B cell (primary cell): ENCODE data around the gene DUSP7. TPM values are rescaled to one million over a fixed set of nuclear protein-coding genes. Genes with fewer than 3 reads are reported as not detected.

Experiments used
- ATAC-seq: fragments of 200-7000 bp; cut with Tn5 transposase; one replicate; pipeline ENCODE4 v1.10.0; 2021; ENCODE audit warnings: low read depth, mild to moderate bottlenecking, moderate number of reproducible peaks, moderate library complexity
- CTCF ChIA-PET: fragments of 350-600 bp; sonication (Branson Sonifier 250); formaldehyde crosslinking; loops from one replicate; lab custom pipeline; 2021; ENCODE audit warnings: antibody characterized with exemption, inconsistent platforms; lab: Charles Lee
- POLR2A ChIA-PET: fragments of 350-600 bp; sonication (Branson Sonifier 250); formaldehyde crosslinking; loops from one replicate; lab custom pipeline; 2021; ENCODE audit warnings: antibody characterized with exemption; lab: Charles Lee
- DNase-seq: peaks from one replicate; pipeline ENCODE4 v3.0.0; 2013
- H2AFZ ChIP-seq: 2 replicates; pipeline ENCODE4 v1.6.1; 2012; ENCODE audit warnings: mild to moderate bottlenecking, low read depth, low read length; ENCODE audit not compliant: insufficient read depth, poor library complexity, severe bottlenecking
- H3K27ac ChIP-seq, 2 donors: 1 replicate in 1 of 2; 2 replicates in 1 of 2; pipeline ENCODE4 v1.5.1; 2012 to 2013; ENCODE audit warnings: low read length in 2 of 2, mild to moderate bottlenecking in 2 of 2, moderate library complexity in 1 of 2
- H3K27me3 ChIP-seq, 4 experiments: fragments of 200-600 bp in 1 of 4; sonication (generic) in 1 of 4; replicated peaks in 1 of 4; 1 replicate in 2 of 4; 2 replicates in 2 of 4; pipeline versions ENCODE4 v1.6.1 to v1.7.0; 2013 to 2016; ENCODE audit warnings: low read length in 3 of 4, mild to moderate bottlenecking in 2 of 4, mixed read lengths in 1 of 4, moderate library complexity in 1 of 4; ENCODE audit not compliant: insufficient read depth in 4 of 4, control insufficient read depth in 3 of 4; ENCODE audit errors: control extremely low read depth in 1 of 4
- H3K36me3 ChIP-seq, 2 experiments: replicated peaks in 1 of 2; 1 replicate in 1 of 2; 2 replicates in 1 of 2; pipeline versions ENCODE4 v1.6.1 to v1.7.1; 2013; ENCODE audit warnings: low read length in 1 of 2; ENCODE audit not compliant: insufficient read depth in 2 of 2, control insufficient read depth in 1 of 2; ENCODE audit errors: control extremely low read depth in 1 of 2, extremely low read depth in 1 of 2
- H3K4me1 ChIP-seq, 2 donors: fragments of 200-600 bp in 1 of 2; sonication (generic) in 1 of 2; 1 replicate in 1 of 2; 2 replicates in 1 of 2; pipeline versions ENCODE4 v1.5.1 to v1.6.1; 2013 to 2017; ENCODE audit warnings: low read length in 2 of 2; ENCODE audit not compliant: control insufficient read depth in 2 of 2, insufficient read depth in 2 of 2
- H3K4me2 ChIP-seq: replicated peaks from 2 replicates; pipeline ENCODE3; 2012; ENCODE audit warnings: mild to moderate bottlenecking, low read depth, low read length; ENCODE audit not compliant: poor library complexity, severe bottlenecking
- H3K4me3 ChIP-seq, 5 experiments: fragments of 200-600 bp in 1 of 5; sonication (generic) in 1 of 5; 1 replicate in 3 of 5; 2 replicates in 2 of 5; pipeline versions ENCODE4 v1.5.1 to v1.7.0; 2011 to 2016; ENCODE audit warnings: low read length in 4 of 5, mild to moderate bottlenecking in 4 of 5, low read depth in 2 of 5, control low read depth in 1 of 5, moderate library complexity in 1 of 5; ENCODE audit not compliant: insufficient read depth in 1 of 5; ENCODE audit errors: control extremely low read depth in 1 of 5, extremely low read depth in 1 of 5
- H3K79me2 ChIP-seq: fragments of 200-600 bp; sonication (generic); one replicate; pipeline ENCODE4 v1.6.0; 2016; ENCODE audit warnings: low read length; ENCODE audit not compliant: control insufficient read depth, insufficient read depth
- H3K9ac ChIP-seq: fragments of 200-600 bp; sonication (generic); 2 replicates; pipeline ENCODE4 v1.6.1; 2017; ENCODE audit warnings: mild to moderate bottlenecking, low read length, moderate library complexity
- H3K9me3 ChIP-seq, 3 donors: one replicate each; pipeline versions ENCODE4 v1.6.1 to v1.7.1; 2013; ENCODE audit warnings: low read length in 2 of 3; ENCODE audit not compliant: control insufficient read depth in 2 of 3, insufficient read depth in 1 of 3; ENCODE audit errors: control extremely low read depth in 1 of 3
- H4K20me1 ChIP-seq: 2 replicates; pipeline ENCODE4 v1.6.0; 2012; ENCODE audit warnings: mild to moderate bottlenecking, low read length; ENCODE audit not compliant: insufficient read depth, control insufficient read depth, poor library complexity, severe bottlenecking
- H3K27ac Mint-ChIP-seq: one replicate; pipeline ENCODE4 v1.8.0; 2021; ENCODE audit warnings: mixed read lengths
- H3K27me3 Mint-ChIP-seq: one replicate; pipeline ENCODE4 v1.8.0; 2021; ENCODE audit warnings: mixed read lengths
- H3K4me1 Mint-ChIP-seq: one replicate; pipeline ENCODE4 v1.8.0; 2021; ENCODE audit warnings: mixed read lengths
- H3K4me3 Mint-ChIP-seq: one replicate; pipeline ENCODE4 v1.8.0; 2021; ENCODE audit warnings: mixed read lengths
- H3K9me3 Mint-ChIP-seq: one replicate; pipeline ENCODE4 v1.8.0; 2022; ENCODE audit warnings: mixed read lengths; ENCODE audit not compliant: insufficient read depth
- CTCF ChIP-seq: fragments of 200-600 bp; IDR thresholded peaks from one replicate; pipeline ENCODE4 v1.8.0; 2022; ENCODE audit warnings: antibody characterized with exemption, mild to moderate bottlenecking
- EZH2 ChIP-seq: IDR thresholded peaks from 2 replicates; pipeline ENCODE4 v1.6.1; 2012; ENCODE audit warnings: borderline replicate concordance, low read depth, mild to moderate bottlenecking, moderate library complexity, low read length; ENCODE audit not compliant: insufficient read depth, poor library complexity, severe bottlenecking
- WGBS: methylation state at CpG from one replicate; pipeline ENCODE4 v1.1.5; 2013; ENCODE audit warnings: missing lambda C conversion rate; ENCODE audit not compliant: insufficient coverage; 5-methylcytosine and 5-hydroxymethylcytosine counted together
- intact Hi-C: fragments of 100-400 bp; cut with micrococcal nuclease; formaldehyde crosslinking; loops from one replicate; pipeline ENCODE4 v1.10.0; 2022
- polyA plus RNA-seq: library from polyadenylated mRNA; depleted of rRNA; stranded (reverse); fragments of >200 nt; gene quantifications from 2 replicates; pipeline ENCODE4 v1.2.3, GENCODE V29; 2012
- total RNA-seq, 2 donors: library from RNA; stranded (reverse); fragments of 120-200 nt in 1 of 2; gene quantifications; 1 replicate in 1 of 2; 2 replicates in 1 of 2; pipeline versions ENCODE4 v1.2.3 to v1.2.4, GENCODE V29; 2013 to 2022

Gene DUSP7
- total and polyA plus RNA-seq, 2 donors (not counting 1 experiment from before 2014, with no cell fraction given), result 5.1 to 6.9 TPM

- WGBS, result 98% methylated on average over 7 of the region's 11 CpGs
- H3K4me3 Mint-ChIP-seq, result no peak overlapping the region
- CTCF ChIA-PET, result interaction anchor here (1.0 to 2.3 kb wide), 2 partner anchors 15 to 25 kb away, joined by 3 to 5 read pairs; no protein-coding TSS in a partner anchor
Measured at GRCh38 chr3:52094571-52095485, 38.5 kb upstream of the DUSP7 start.

More at GRCh38 chr3:52094571-52095485, 38.5 kb upstream of the DUSP7 start:
- no peak overlapping the region for H3K4me3 ChIP-seq
- H3K4me2 ChIP-seq, result no peak overlapping the region
- Mint-ChIP-seq H3K27me3 (no peaks in the 10 kb centered on the region), H3K9me3 (no peaks in the 10 kb centered on the region), H3K4me1 (no peaks in the 10 kb centered on the region), H3K27ac (no peak overlapping the region)
- intact Hi-C loops, result no loop called here
- POLR2A ChIA-PET, result no interaction called here
- H3K27ac ChIP-seq, result no peak overlapping the region
- no peaks in the 10 kb centered on the region for H3K36me3 ChIP-seq
- no peaks in the 10 kb centered on the region for H3K9me3 ChIP-seq
- H3K9ac ChIP-seq, result no peak overlapping the region
- ATAC-seq (no peak), DNase-seq (no peak)
- no peak overlapping the region for H2AFZ ChIP-seq
- no peaks in the 10 kb centered on the region for H3K79me2 ChIP-seq
- H4K20me1 ChIP-seq, result no peaks in the 10 kb centered on the region
- H3K27me3 ChIP-seq, result no peaks in the 10 kb centered on the region
- no peaks in the 10 kb centered on the region for H3K4me1 ChIP-seq
- no peak for TF ChIP-seq EZH2
- no peak for TF ChIP-seq CTCF
